Stimulated activated CD4-positive, alpha-beta T cell treated with anti-CD3 and anti-CD28 coated beads, Interleukin-15, amount 100 ng/mL, for 1 hour (primary cell): ENCODE measurements around the gene ECE2.

ENCODE experiments used
- DNase-seq, 2 donors: peaks; one replicate each; pipeline ENCODE4 v3.0.0-alpha.2; 2020; ENCODE audit warnings: low read depth in 1 of 2, low spot score in 1 of 2

Gene ECE2

GRCh38 chr3:184240384-184241140 lies 35.3 kb upstream of the ECE2 start:
- DNase-seq = no peak

GRCh38 chr3:184241141-184241446 lies 34.7 kb upstream of the ECE2 start:
- no peak for DNase-seq

DNA sequence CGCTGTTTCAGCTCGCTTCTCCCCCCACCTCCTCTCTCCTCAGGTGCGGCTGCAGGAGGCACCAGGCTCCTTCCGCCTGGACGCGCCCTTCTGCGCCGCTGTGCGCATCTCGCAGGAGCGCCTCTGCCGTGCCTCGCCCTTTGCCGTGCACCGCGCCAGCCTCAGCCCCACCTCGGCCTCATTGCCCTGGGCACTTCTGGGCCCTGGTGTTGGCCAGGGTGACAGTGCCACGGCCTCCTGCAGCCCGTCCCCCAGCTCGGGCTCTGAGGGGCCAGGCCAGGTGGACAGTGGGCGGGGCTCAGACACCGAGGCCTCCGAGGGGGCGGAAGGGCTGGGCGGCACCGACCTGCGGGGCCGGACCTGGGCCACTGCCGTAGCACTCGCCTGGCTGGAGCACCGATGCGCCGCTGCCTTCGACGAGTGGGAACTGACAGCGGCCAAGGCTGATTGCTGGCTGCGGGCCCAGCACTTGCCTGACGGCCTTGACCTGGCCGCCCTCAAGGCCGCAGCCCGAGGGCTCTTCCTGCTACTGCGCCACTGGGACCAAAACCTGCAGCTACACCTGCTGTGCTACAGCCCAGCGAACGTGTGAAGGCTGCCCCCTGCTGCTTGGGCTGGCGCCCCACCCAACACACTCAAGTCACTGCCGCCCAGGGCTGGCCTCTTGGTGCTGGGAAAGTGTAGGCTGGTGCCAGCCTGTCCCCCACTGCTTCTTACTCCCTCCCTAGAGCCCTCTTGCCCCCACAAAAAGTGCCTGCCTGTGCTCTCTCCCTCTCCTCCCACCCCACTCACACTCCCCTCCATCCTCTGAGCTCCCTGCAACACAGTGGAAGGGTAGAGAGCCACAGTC lies 34.1 kb upstream of the ECE2 start:
- DNase-seq = no peak

- no peak for DNase-seq
These were observed 33.5 kb upstream of the ECE2 start for GRCh38 chr3:184242297-184242685.

GRCh38 chr3:184248454-184249411 lies 27.1 kb upstream of the ECE2 start, which contains the start of gene ALG3:
Gene ALG3 (minus strand): TSS chr3:184248962. CDS start chr3:184248940, 22 bp downstream.
- DNase-seq = peak; percentile 74 to 83

- peak; percentile 91 to 92 for DNase-seq
These were observed 26.2 kb upstream of the ECE2 start, which contains the start of gene EEF1AKMT4 for GRCh38 chr3:184249412-184250166. Gene EEF1AKMT4 (plus strand): TSS chr3:184249672. CDS start chr3:184249695, 23 bp downstream.

- peak; percentile 76 to 81 for DNase-seq
These were observed 25.5 kb upstream of the ECE2 start for GRCh38 chr3:184250167-184250828.

DNA sequence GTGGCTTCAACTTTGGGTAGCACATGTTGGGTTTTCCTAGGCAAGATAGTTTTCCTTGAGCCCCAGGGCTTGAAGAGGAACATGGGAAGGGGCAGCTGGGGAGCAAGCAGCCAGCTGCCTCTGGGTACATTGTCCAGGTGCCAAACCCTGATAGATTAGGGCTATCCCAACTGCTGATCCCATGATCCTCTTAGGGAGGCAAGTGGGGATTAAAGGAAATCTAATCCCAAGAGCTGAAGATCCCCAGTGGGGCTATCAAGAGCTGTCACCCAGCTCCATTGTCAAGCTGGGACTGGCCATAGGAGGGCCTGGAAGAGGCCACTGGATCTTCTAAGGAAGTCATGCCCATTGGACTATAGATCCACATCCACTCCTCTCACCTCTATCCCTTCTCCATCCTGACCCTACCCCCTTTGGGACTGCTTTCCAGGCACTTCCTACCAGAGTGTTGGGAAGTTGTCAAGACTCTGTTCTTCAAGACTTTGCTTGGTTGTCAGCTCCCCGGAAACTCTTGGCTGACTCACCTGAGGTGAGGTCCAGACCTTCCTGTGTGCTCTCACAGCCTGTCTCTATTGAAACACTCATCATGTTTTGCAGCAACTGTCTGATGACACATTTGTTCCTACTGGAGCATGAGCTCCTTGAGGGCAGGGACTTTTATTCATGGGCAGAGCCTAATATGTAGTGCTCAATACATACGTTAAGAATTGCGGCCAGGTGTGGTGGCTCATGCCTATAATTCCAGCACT lies 20.4 kb upstream of the ECE2 start:
- DNase-seq = no peak

DNA sequence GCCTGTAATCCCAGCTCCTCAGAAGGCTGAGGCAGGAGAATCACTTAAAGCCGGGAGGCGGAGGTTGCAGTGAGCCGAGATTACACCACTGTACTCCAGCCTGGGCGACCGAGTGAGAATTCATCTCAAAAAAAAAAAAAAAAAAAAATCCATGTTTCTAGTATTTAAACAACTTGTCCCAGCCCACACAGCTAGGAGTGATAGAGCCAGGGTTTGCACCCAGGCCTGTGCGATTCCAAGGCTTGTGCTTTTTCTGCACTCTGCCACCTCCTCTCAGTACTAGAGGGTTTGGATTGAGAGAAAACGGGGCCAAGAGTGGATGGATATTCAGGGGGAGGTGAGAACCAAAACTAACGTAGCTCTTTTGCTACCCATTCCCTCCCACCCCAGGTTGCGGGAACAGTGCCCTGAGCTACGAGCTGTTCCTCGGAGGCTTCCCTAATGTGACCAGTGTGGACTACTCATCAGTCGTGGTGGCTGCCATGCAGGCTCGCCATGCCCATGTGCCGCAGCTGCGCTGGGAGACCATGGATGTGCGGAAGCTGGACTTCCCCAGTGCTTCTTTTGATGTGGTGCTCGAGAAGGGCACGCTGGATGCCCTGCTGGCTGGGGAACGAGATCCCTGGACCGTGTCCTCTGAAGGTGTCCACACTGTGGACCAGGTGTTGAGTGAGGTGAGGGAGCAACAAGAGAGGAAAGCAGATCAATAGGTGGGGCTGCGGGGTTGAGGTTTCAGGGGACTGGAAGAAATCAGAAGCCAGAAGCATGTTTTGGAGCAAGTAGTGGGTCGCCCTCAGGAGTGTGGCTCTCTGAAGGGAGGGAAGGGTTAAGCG lies 18.5 kb upstream of the ECE2 start:
- DNase-seq = no peak

GRCh38 chr3:184258926-184259325 lies 16.9 kb upstream of the ECE2 start:
- no peak for DNase-seq

- DNase-seq = no peak
These were observed 16.4 kb upstream of the ECE2 start for GRCh38 chr3:184259396-184259877.

GRCh38 chr3:184259878-184260723 lies 15.7 kb upstream of the ECE2 start:
- DNase-seq = peak in 1 of 2 donors; percentile 42

DNA sequence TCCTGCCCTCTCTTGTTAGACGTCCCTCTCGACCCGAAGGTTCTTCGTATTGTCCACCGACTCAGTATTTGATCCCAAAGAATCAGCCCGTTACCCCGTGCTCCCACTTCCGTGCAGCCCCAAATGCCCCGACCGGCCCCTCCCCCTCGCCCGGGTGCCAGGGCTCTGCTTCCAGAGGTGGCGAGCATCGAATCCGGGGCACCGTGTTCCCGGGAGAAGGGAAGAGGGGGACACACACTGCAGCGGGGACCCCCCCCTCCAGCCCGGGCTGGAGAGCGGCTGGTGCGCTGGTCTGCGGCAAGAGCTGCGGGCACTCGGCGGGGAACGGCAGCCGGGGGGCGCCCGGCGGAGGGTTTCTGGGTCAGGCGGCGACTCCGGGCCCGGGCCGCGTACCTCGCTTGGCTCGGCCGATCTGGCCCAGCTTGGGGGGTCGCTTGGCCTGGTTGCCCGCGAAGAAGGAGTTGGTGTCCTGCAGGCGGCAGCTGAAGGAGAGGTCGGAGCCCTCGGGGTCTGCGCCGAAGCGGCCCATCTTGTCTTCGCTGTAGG lies 15.0 kb upstream of the ECE2 start:
- DNase-seq = no peak

DNA sequence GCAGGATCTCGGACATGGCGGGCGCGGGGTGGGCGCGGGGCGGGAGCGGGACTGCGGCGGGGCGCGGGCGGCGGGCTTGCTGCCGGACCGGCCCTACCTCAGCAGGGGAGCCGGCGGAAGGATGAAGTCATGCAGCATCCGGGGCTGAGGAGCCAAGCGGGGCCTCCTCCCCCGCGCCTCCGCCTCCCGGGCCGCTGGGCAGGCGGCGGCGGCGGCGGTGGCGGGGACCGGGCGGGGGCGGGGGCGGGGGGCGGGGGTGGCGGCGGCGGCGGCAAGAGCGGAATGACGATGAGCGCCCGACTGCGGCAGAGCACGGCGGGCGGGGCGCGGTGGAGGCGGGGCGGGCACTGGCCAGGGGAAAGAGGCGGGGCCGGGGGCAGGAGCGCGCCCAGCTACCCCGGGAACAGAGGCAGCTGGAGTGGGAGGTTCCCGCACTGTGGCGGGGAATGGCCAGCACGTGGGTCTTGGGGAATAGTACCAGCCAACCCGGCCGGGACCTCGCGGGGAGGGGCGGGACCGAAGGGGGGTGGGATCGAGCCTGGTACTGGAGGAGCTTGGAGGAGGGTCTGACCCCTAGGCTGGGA lies 14.5 kb upstream of the ECE2 start, which contains the start of gene CAMK2N2:
CAMK2N2 (minus strand) TSS at position 284 of the 584 bp plus-strand sequence; CDS start at position 16, 268 bp downstream.
- no peak for DNase-seq

GRCh38 chr3:184261854-184262763 lies 13.7 kb upstream of the ECE2 start:
- no peak for DNase-seq
